KBM-7 (cell line): ENCODE results near the gene DYRK2.

Source experiments
- DNase-seq: peaks from one replicate; pipeline ENCODE4 v3.0.0-alpha.2; 2015
- in situ Hi-C: fragments of 300-500 bp; cut with MboI; formaldehyde crosslinking; loops from 2 replicates; pipeline ENCODE4 v1.14.3; 2020; ENCODE audit warnings: low sequenced_read_pairs, low pct_unique_long_range_greater_than_20kb, mixed read lengths

The DYRK2 gene

GRCh38 chr12:67640863-67641262 is 7.7 kb upstream of the DYRK2 start:
- in situ Hi-C loops, result no loop called here
- DNase-seq, result no peak

- no peak for DNase-seq
- in situ Hi-C loops, result no loop called here
Measured at GRCh38 chr12:67645126-67645525, 3.4 kb upstream of the DYRK2 start.

- in situ Hi-C loops, result no loop called here
- no peak for DNase-seq
Measured at GRCh38 chr12:67645601-67646000, 2.9 kb upstream of the DYRK2 start.

GRCh38 chr12:67646775-67647174 is 1.8 kb upstream of the DYRK2 start:
- DNase-seq, result no peak
- in situ Hi-C loops, result no loop called here

- in situ Hi-C loops, result no loop called here
- no peak for DNase-seq
Measured at GRCh38 chr12:67647181-67647798, 1.3 kb upstream of the DYRK2 start.

- in situ Hi-C loops, result no loop called here
- peak; percentile 89 for DNase-seq
Measured at GRCh38 chr12:67647799-67648520, 585 bp upstream of the DYRK2 start.

GRCh38 chr12:67649261-67649569 is 670 bp downstream of the DYRK2 start:
- DNase-seq, result no peak
- in situ Hi-C loops, result no loop called here

GRCh38 chr12:67649570-67650387 is 1.2 kb downstream of the DYRK2 start:
- in situ Hi-C loops, result no loop called here

GRCh38 chr12:67650388-67651131 is 2.0 kb downstream of the DYRK2 start:
- no peak for DNase-seq
- in situ Hi-C loops, result no loop called here

More at GRCh38 chr12:67649570-67650387, 1.2 kb downstream of the DYRK2 start:
- peak; percentile 59 for DNase-seq

GRCh38 chr12:67651132-67651695 is 2.7 kb downstream of the DYRK2 start:
- in situ Hi-C loops, result no loop called here
- peak; percentile 47 for DNase-seq

- DNase-seq, result no peak
- in situ Hi-C loops, result no loop called here
Measured at GRCh38 chr12:67655829-67656228, 7.3 kb downstream of the DYRK2 start.

GRCh38 chr12:67656251-67656650 is 7.7 kb downstream of the DYRK2 start:
- in situ Hi-C loops, result no loop called here
- no peak for DNase-seq

GRCh38 chr12:67658486-67658885 is 9.9 kb downstream of the DYRK2 start:
- DNase-seq, result no peak
- in situ Hi-C loops, result no loop called here

- in situ Hi-C loops, result no loop called here
- peak; percentile 62 for DNase-seq
Measured at GRCh38 chr12:67659292-67659691, 10.7 kb downstream of the DYRK2 start.

- DNase-seq, result peak; percentile 44
Measured at GRCh38 chr12:67661311-67662021, 12.9 kb downstream of the DYRK2 start.

GRCh38 chr12:67662910-67663538 is 14.5 kb downstream of the DYRK2 start:
- in situ Hi-C loops, result no loop called here
- no peak for DNase-seq

More at GRCh38 chr12:67661311-67662021, 12.9 kb downstream of the DYRK2 start:
- in situ Hi-C loops, result no loop called here

GRCh38 chr12:67664171-67664570 is 15.6 kb downstream of the DYRK2 start:
- no peak for DNase-seq
- in situ Hi-C loops, result no loop called here

- no peak for DNase-seq
- in situ Hi-C loops, result no loop called here
Measured at GRCh38 chr12:67665679-67666078, 17.1 kb downstream of the DYRK2 start.
